PC-9 (cell line): ENCODE data around the gene LAMC1.

ENCODE experiments used
- EZH2 ChIP-seq: fragments of 200-600 bp; sonication (generic); IDR thresholded peaks from 2 replicates; pipeline ENCODE4 v1.8.0; 2017; ENCODE audit warnings: antibody characterized with exemption, low read depth
- TF ChIP-seq, protein P1 (sequence below): fragments of 200-600 bp; sonication (generic); conservative IDR thresholded peaks from 2 replicates; pipeline ENCODE4 v1.6.1; 2017; ENCODE audit warnings: mixed run types, antibody characterized with exemption, mild to moderate bottlenecking, moderate library complexity

DNA sequence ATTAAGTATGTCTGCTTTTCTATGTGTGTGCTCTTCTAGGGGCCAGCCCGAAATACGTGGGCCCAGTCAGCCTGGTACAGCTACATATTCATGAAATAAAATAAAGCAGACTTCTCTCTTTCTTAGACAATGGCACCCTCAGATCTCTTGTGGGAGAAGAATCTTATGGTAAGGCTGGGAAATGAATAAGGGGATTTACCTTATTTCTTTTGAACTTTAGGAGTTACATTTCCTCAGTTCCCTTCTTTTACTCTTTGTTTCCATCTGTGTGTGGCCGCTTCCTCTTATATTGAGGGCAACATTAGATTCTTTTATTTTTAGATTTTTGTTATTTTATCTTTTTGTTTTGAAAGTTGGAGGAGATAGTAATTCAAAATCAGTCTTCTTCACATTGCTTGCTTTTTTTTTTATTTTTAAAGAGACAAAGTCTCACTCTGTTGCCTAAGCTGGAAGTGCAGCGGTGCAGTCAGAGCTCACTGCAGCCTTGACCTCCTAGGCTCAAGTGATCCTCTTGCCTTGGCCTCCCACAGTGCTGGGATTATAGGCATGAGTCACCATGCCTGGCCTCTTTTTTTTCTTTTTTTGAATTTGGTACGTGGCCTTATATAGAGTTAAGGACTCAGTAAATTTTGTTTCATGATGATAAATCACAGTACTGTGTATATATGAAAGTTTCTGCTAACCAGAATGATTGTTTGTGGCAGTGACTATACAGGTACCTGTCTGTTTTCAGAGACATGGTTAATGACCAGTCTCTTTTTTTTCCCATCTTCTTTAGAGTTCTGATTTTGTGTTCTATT is 9.1 kb downstream of the LAMC1 start:
- TF ChIP-seq, protein P1, sequence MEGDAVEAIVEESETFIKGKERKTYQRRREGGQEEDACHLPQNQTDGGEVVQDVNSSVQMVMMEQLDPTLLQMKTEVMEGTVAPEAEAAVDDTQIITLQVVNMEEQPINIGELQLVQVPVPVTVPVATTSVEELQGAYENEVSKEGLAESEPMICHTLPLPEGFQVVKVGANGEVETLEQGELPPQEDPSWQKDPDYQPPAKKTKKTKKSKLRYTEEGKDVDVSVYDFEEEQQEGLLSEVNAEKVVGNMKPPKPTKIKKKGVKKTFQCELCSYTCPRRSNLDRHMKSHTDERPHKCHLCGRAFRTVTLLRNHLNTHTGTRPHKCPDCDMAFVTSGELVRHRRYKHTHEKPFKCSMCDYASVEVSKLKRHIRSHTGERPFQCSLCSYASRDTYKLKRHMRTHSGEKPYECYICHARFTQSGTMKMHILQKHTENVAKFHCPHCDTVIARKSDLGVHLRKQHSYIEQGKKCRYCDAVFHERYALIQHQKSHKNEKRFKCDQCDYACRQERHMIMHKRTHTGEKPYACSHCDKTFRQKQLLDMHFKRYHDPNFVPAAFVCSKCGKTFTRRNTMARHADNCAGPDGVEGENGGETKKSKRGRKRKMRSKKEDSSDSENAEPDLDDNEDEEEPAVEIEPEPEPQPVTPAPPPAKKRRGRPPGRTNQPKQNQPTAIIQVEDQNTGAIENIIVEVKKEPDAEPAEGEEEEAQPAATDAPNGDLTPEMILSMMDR, result no peak
- no peak for TF ChIP-seq EZH2
